Activated CD4-positive, alpha-beta T cell treated with anti-CD3 and anti-CD28 coated beads for 36 hours (primary cell): ENCODE measurements around the gene MAPK7. TPM values are rescaled to one million over a fixed set of nuclear protein-coding genes. Genes with fewer than 3 reads are reported as not detected.

ENCODE experiments used
- ATAC-seq: fragments of 200-7000 bp; cut with Tn5 transposase; one replicate; pipeline ENCODE4 v1.10.0; 2021; ENCODE audit warnings: mild to moderate bottlenecking, moderate library complexity
- CTCF ChIA-PET: fragments of 350-600 bp; sonication (Branson Sonifier 250); formaldehyde crosslinking; loops from one replicate; lab custom pipeline; 2021; ENCODE audit warnings: antibody characterized with exemption; lab: Charles Lee
- POLR2A ChIA-PET: fragments of 350-600 bp; sonication (Branson Sonifier 250); formaldehyde crosslinking; loops from one replicate; lab custom pipeline; 2021; ENCODE audit warnings: antibody characterized with exemption, inconsistent platforms; lab: Charles Lee
- DNase-seq: peaks from one replicate; pipeline ENCODE4 v3.0.0-alpha.2; 2020
- H3K27ac Mint-ChIP-seq: one replicate; pipeline ENCODE4 v1.8.0; 2021; ENCODE audit warnings: mixed read lengths
- H3K27me3 Mint-ChIP-seq: one replicate; pipeline ENCODE4 v1.8.0; 2021; ENCODE audit warnings: mixed read lengths
- H3K36me3 Mint-ChIP-seq: one replicate; pipeline ENCODE4 v1.8.0; 2021; ENCODE audit warnings: low read depth, mixed read lengths
- H3K4me1 Mint-ChIP-seq: one replicate; pipeline ENCODE4 v1.8.0; 2021; ENCODE audit warnings: mixed read lengths
- H3K4me3 Mint-ChIP-seq: one replicate; pipeline ENCODE4 v1.8.0; 2021; ENCODE audit warnings: mild to moderate bottlenecking, moderate library complexity, mixed read lengths
- H3K9me3 Mint-ChIP-seq: one replicate; pipeline ENCODE4 v1.8.0; 2021; ENCODE audit warnings: low read depth, mixed read lengths
- intact Hi-C, 2 experiments: fragments of 100-400 bp; cut with DNase I in 1 of 2; cut with micrococcal nuclease in 1 of 2; formaldehyde crosslinking; loops; one replicate each; pipeline versions ENCODE4 v1.14.2 to v1.15.1; 2022 to 2024; cut with DNase I, micrococcal nuclease
- total RNA-seq, 2 experiments: library from RNA; stranded (reverse); gene quantifications; one replicate each; pipeline ENCODE4 v1.2.3, GENCODE V29; 2021

Gene MAPK7
- total RNA-seq, 2 experiments from 2014 or later, result 19.0 to 20.8 TPM

DNA sequence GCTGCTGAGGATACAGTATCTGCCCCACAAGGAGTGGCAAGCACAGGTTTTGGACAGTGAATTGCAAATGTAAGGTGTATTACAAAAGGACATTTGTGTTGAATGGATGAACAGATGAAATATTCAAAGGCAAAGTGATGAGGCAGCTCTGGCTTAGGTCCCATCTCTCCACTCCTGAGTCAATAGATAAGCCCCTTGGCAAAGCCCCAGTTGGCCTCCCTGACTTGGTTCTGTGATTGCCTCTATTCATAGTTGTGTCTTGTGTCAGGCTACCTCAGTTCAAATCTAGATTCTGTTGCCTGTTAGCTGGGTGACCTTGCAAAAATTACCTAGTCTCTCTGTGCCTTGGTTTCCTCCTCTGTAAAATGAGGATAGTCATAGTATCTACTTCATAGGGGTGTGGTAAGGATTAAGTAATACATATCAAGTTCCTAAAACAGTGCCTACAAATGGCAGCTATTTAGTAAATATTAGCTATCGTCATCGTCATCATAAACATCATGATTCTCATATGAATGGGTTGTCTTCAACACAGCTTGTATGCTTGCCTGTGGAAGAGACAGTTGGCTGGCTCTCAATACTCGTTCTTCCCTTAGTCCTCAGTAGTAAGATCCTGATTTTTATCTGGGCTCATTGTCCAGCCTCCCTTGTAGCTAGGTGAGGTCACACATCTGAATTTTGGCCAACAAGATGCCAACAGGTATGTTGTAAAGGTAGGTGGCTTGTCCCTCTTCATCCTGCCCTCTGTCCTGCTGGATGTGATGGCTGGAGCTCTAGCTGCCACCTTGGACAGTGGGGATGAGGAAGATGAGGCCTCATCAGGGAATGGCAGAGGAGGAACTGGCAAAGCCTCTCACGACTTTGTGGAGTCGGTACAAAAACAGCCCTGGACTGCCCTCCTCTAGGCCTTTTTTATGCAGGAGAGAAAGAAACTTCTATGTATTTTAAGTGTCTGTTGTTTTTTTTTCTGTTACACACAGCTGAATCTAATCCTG is 10.8 kb downstream of the MAPK7 start:
- Mint-ChIP-seq H3K9me3 (no peaks in the 10 kb centered on the region), H3K4me1 (peaks cover 4% of the 10 kb centered on the region), H3K4me3 (no peak overlapping the region), H3K27me3 (no peaks in the 10 kb centered on the region), H3K36me3 (peaks cover 3% of the 10 kb centered on the region), H3K27ac (no peak overlapping the region)
- intact Hi-C loops, result no loop called here
- POLR2A ChIA-PET, result no interaction called here
- ATAC-seq (no peak), DNase-seq (no peak)
- CTCF ChIA-PET, result interaction anchor here (0.6 to 2.5 kb wide), 7 partner anchors 15 to 1127 kb away, joined by 3 to 11 read pairs (median 4); no protein-coding TSS in a partner anchor

DNA sequence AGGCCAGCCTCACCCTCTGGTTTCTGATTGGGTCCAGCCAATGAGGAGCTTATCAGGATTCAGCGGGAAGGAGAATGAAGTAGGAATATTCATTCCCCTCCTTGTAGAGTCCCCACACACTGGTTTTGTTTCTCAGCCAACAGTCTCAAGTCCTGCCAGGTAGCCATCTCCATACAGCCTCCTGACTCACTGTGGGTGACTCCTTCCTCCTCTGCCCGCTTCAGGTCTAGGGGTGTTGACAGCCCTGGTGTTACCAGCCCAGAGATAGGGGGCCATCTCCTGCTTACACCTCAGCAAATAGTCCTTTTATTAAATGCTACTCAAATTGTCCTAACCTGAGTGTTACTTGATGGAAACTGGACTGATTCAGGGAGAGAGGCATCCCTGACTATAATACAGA is 12.7 kb downstream of the MAPK7 start:
- intact Hi-C loops, result no loop called here
- no peak for ATAC-seq
- H3K36me3 Mint-ChIP-seq, result no peaks in the 10 kb centered on the region
- H3K27ac Mint-ChIP-seq, result no peak overlapping the region
- H3K4me3 Mint-ChIP-seq, result no peak overlapping the region
- peaks cover 4% of the 10 kb centered on the region for H3K4me1 Mint-ChIP-seq
- POLR2A ChIA-PET, result no interaction called here
- CTCF ChIA-PET, result interaction anchor here (2.5 kb wide), 1 partner anchor 16 kb away, joined by 11 read pairs; no protein-coding TSS in a partner anchor
- no peak for DNase-seq
- no peaks in the 10 kb centered on the region for H3K9me3 Mint-ChIP-seq
- H3K27me3 Mint-ChIP-seq, result no peaks in the 10 kb centered on the region

DNA sequence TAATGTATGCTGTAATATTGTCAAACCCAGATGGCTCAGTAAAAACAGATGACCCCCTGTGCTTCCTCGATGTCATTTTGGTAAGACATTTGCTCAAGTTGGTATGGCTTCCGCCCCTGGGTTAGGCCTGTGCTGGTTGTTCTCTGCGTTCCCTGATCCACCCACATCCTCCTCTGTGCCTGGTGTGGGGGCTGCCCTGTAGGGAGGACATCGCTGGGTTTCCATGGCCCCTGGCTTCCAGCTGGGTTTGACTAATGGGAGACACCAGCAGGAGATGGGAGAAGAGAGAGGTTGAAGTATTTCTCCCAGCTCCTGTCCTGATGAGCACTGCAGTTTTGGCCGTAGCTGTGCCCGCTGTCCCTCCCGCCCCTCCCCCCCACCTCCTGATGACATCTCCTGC is 13.1 kb downstream of the MAPK7 start:
- Mint-ChIP-seq H3K9me3 (no peaks in the 10 kb centered on the region), H3K4me1 (peaks cover 1% of the 10 kb centered on the region), H3K4me3 (no peak overlapping the region), H3K36me3 (no peaks in the 10 kb centered on the region), H3K27me3 (no peaks in the 10 kb centered on the region), H3K27ac (no peak overlapping the region)
- intact Hi-C loops, result no loop called here
- CTCF ChIA-PET, result no interaction called here
- POLR2A ChIA-PET, result no interaction called here
- DNase-seq (no peak), ATAC-seq (no peak)

DNA sequence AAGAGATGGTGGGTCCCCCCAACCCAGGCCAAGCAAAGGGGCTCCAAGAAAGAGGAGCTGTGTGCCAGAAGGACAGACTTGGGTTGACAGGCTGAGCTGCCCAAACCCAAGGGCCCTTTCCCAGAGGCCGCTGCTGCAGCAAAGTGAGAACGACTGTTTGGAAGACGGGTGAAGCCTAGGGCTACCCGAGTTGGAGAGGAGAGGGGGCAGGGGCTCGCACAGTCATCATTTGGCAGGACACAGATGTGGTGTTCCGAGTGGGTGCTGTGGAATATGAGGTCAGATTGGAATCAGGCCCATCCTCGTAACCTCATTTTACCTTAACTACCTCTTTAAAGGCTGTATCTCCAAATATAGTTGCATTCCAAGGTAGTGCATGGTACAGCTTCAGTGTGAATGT is 14.0 kb downstream of the MAPK7 start:
- Mint-ChIP-seq H3K4me1 (no peaks in the 10 kb centered on the region), H3K4me3 (no peak overlapping the region), H3K9me3 (no peaks in the 10 kb centered on the region), H3K27me3 (no peaks in the 10 kb centered on the region), H3K27ac (no peak overlapping the region), H3K36me3 (no peaks in the 10 kb centered on the region)
- CTCF ChIA-PET, result interaction anchor here (1.3 kb wide), 1 partner anchor 30 kb away, joined by 5 read pairs; the partner anchor contains the start of gene B9D1
- POLR2A ChIA-PET, result no interaction called here
- intact Hi-C loops, result no loop called here
- ATAC-seq (no peak), DNase-seq (no peak)

DNA sequence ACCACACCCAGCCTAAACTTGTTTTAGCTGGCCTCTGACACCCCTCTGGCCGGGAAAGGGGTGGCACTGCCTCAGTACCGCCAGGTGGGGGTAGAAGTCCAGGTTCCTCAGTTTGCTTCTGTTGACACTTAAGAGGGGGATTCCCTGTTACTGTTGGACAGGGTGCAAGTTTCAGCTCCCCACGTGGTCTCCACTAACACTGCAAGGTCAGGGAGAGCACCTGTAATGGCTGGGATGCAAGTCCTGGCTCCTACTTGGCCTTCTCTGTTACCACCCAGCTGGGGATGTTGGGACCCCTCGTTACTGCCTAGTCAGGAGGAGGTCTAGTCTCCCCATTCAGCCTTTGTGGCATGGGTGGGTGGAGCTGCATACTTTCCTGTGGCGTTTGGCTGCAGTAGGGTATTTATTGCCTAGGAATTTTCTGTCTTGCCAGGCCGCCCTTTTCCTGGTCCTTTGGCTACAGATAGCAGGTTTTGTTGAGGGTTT is 19.3 kb downstream of the MAPK7 start:
- DNase-seq, result no peak
- intact Hi-C loops, result no loop called here
- CTCF ChIA-PET, result interaction anchor here (1.5 kb wide), 1 partner anchor 35 kb away, joined by 4 read pairs; the partner anchor contains the start of gene B9D1
- Mint-ChIP-seq H3K9me3 (no peaks in the 10 kb centered on the region), H3K4me1 (no peaks in the 10 kb centered on the region), H3K27me3 (no peaks in the 10 kb centered on the region), H3K36me3 (no peaks in the 10 kb centered on the region), H3K27ac (no peak overlapping the region), H3K4me3 (no peak overlapping the region)
- POLR2A ChIA-PET, result no interaction called here
- ATAC-seq, result no peak

DNA sequence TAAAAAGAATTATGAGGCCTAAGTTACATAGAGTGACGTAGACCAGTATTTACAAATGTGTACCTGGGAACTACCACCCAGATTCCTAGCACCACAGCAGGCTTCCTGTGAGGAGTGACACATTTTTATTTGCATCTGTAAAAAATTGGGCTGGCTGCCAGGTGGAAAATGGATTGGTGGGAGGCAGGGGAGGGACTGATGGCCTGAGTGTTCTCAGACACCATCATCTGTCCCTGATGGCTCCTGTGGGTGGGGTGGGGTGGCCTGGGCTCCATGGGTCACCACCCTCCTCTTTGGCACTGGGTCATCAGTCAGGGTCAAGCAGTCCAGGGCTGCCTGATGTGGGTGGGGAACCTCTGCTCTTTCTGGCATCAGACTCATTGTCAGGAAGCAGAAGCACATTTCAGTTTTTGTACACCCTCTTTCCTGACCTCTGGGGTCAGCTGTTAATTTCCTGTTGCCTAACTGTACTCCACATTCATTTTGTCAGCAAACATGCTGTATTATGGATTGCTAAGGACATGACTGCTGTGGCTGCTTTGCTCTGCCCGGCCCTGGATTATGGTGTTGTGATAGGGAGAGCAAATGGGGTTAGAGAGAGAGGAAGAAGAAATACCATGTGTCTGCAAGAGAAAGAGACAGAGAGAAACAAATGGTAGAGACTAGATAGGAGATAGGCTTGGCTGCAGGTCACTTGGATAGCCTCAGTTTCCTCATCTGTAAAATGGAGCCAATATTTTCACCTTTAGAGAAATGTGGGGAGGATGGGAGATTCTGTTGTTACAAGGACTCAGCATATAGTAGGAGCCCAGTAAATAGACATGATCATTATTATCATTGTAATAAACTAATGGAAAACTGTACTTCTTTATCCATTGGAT is 20.2 kb downstream of the MAPK7 start:
- intact Hi-C loops, result no loop called here
- Mint-ChIP-seq H3K9me3 (no peaks in the 10 kb centered on the region), H3K27ac (no peak overlapping the region), H3K36me3 (no peaks in the 10 kb centered on the region), H3K27me3 (no peaks in the 10 kb centered on the region), H3K4me1 (no peaks in the 10 kb centered on the region), H3K4me3 (no peak overlapping the region)
- ChIA-PET POLR2A (no interaction called here), CTCF (no interaction called here)
- DNase-seq (no peak), ATAC-seq (no peak)

DNA sequence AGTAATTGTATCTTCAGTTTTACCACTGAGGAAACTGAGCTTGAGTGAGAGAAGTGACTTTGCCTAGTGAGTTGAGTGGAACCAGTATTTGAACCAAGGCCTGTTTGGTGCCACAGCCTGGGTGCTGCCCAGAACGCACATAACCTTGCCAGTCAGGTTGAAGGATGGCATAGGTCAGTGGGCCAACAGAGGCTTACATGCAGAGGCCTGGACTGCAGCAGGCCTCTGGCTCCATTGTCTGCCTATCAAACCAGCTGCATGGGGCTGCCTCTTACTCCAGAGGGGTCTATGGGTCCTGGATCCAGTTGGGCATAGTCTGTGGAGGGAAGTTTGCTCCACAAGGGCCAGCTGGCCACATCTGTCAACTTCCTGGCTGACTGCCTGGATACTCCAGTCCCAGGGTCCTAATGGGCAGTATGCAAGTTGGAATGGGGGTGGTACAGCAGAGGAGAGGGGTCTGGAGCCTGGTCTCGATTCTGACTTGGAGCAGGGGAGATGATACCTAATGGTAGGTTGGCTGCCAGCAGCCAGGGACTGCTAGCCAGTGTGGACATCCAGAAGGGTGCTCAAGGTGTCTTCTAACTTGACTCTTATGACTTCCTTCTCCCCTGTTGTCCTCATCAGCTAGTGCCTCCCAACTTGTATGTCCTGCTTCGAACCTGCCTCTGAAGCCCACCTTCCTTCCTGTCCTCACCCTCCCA is 21.6 kb downstream of the MAPK7 start:
- CTCF ChIA-PET, result no interaction called here
- H3K4me1 Mint-ChIP-seq, result no peaks in the 10 kb centered on the region
- no peak overlapping the region for H3K27ac Mint-ChIP-seq

DNA sequence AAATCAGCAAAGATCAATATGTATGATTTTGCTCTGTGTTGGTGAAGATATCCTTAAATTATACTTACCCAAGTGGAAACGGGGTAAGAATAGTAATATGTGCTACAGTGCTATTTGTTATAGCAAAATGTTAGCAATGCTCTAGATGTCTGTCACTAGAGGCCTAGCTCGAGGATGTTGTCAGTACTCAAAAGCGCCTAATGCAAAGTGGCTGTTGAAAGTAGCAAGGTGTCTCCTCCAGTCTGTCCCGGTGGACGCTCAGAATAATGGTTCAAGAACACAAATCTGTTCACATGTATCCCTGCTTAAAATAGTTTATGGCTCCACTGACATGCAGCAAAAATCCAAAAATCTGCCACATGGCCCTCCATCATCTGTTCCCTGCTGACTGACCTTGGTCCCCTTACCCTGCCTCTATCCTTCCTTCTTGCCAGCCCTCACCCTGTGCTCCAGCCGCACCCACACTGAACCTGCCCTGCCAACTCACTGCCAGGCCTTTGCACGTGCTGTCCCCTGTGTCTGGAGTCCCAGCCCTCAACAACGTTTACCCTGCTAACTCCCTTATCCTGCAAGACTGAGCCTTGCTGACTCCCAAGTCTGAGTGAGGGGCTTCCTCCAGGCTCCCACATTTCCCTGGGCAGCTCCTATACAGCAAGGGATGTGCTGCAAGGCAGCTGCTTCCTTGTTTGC is 23.2 kb downstream of the MAPK7 start:
- intact Hi-C loops, result no loop called here
- ATAC-seq (no peak), DNase-seq (no peak)
- no peak overlapping the region for H3K4me3 Mint-ChIP-seq
- ChIA-PET POLR2A (no interaction called here), CTCF (interaction anchor here (0.5 kb wide), 1 partner anchor 39 kb away, joined by 3 read pairs; the partner anchor contains the start of gene B9D1)
- no peaks in the 10 kb centered on the region for H3K36me3 Mint-ChIP-seq
- H3K9me3 Mint-ChIP-seq, result no peaks in the 10 kb centered on the region
- no peak overlapping the region for H3K27ac Mint-ChIP-seq
- H3K4me1 Mint-ChIP-seq, result no peaks in the 10 kb centered on the region
- no peaks in the 10 kb centered on the region for H3K27me3 Mint-ChIP-seq

More for the DNA sequence above, 21.6 kb downstream of the MAPK7 start:
- Mint-ChIP-seq H3K4me3 (no peak overlapping the region), H3K9me3 (no peaks in the 10 kb centered on the region), H3K36me3 (no peaks in the 10 kb centered on the region), H3K27me3 (no peaks in the 10 kb centered on the region)
- POLR2A ChIA-PET, result no interaction called here
- intact Hi-C loops, result no loop called here
- no peak for DNase-seq
- no peak for ATAC-seq

DNA sequence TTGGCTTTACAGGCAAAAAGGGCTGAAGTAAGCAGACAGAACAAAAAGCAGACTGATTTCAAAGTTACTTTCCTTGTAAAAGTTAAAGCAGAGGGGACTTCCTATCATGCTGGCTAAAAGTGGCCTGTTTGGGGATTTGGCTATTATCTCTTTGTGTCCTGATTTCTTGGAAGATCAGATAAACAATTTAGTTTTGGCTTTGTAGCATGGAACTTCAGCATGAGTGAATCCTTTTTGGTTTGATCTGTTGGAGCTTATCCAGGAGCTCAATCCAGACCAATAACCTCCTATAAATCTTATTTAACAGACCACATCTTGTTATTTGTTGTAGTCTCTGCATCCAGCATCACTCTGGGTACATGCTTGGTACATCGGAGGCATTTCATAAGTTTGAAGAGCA is 23.9 kb downstream of the MAPK7 start:
- Mint-ChIP-seq H3K27ac (no peak overlapping the region), H3K27me3 (no peaks in the 10 kb centered on the region), H3K4me1 (no peaks in the 10 kb centered on the region), H3K36me3 (no peaks in the 10 kb centered on the region), H3K4me3 (no peak overlapping the region), H3K9me3 (no peaks in the 10 kb centered on the region)
- POLR2A ChIA-PET, result no interaction called here
- intact Hi-C loops, result no loop called here
- ATAC-seq, result no peak
- CTCF ChIA-PET, result no interaction called here
- DNase-seq, result no peak

DNA sequence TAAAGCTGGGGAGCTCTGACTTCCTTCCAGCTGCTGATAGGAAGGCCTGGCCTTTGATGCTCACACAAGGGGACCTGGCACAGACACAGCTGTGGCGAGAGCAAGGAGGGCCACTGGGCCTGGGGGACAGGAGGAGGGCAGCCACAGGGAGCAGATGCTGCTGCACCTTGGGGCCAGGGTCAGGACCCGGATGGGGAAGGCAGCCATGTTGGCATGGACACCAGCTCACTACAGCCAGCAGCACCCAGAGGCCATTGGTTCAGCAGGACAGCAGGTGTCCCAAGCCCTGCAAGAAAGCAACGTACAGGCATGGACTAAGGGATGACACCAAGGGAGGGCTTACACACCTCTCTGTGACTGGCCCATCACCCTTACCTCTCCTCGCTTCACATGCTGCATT is 24.7 kb downstream of the MAPK7 start:
- intact Hi-C loops, result no loop called here
- H3K4me1 Mint-ChIP-seq, result no peaks in the 10 kb centered on the region
- no peaks in the 10 kb centered on the region for H3K36me3 Mint-ChIP-seq
- H3K9me3 Mint-ChIP-seq, result no peaks in the 10 kb centered on the region
- no peak for ATAC-seq
- H3K27me3 Mint-ChIP-seq, result no peaks in the 10 kb centered on the region
- ChIA-PET CTCF (no interaction called here), POLR2A (no interaction called here)
- DNase-seq, result no peak
- no peak overlapping the region for H3K4me3 Mint-ChIP-seq
- H3K27ac Mint-ChIP-seq, result no peak overlapping the region
